HUES6 (cell line): Measurements from ENCODE around the gene ANK2.

Experiments used
- H3K27ac ChIP-seq: 2 replicates; pipeline ENCODE4 v1.7.0; 2013; ENCODE audit warnings: low read depth, mild to moderate bottlenecking, low read length, inconsistent platforms
- H3K27me3 ChIP-seq: 2 replicates; pipeline ENCODE4 v1.6.1; 2013; ENCODE audit warnings: low read length; ENCODE audit not compliant: control insufficient read depth, insufficient read depth
- H3K36me3 ChIP-seq: 2 replicates; pipeline ENCODE4 v1.6.1; 2013; ENCODE audit warnings: low read length; ENCODE audit not compliant: control insufficient read depth, insufficient read depth
- H3K4me1 ChIP-seq: 2 replicates; pipeline ENCODE4 v1.6.1; 2013; ENCODE audit warnings: low read length; ENCODE audit not compliant: control insufficient read depth, insufficient read depth
- H3K4me3 ChIP-seq: 2 replicates; pipeline ENCODE4 v1.5.1; 2013; ENCODE audit warnings: low read depth, low read length
- H3K9ac ChIP-seq: one replicate; pipeline ENCODE4 v1.6.1; 2013; ENCODE audit warnings: mild to moderate bottlenecking, low read length
- H3K9me3 ChIP-seq: 2 replicates; pipeline ENCODE4 v1.6.1; 2013; ENCODE audit warnings: low read depth, low read length; ENCODE audit not compliant: control insufficient read depth, insufficient read depth

ANK2 gene

GRCh38 chr4:113410686-113411085, 361.2 kb downstream of the ANK2 start:
- Histone ChIP-seq H3K4me3 (no peak overlapping the region), H3K4me1 (0 out of 2 replicates have a peak, but pooled peaks cover 4% of the 10 kb centered on the region), H3K27ac (no peak overlapping the region)

GRCh38 chr4:113411496-113411938, 362.1 kb downstream of the ANK2 start:
- 0 out of 2 replicates have a peak, but pooled peaks cover 3% of the 10 kb centered on the region for H3K4me1 ChIP-seq
- no peaks in the 10 kb centered on the region for H3K27me3 ChIP-seq
- no peak overlapping the region for H3K4me3 ChIP-seq
- H3K9ac ChIP-seq: no peak overlapping the region
- H3K27ac ChIP-seq: no peak overlapping the region
- no peaks in the 10 kb centered on the region for H3K9me3 ChIP-seq
- H3K36me3 ChIP-seq: no peaks in the 10 kb centered on the region

More at GRCh38 chr4:113410686-113411085, 361.2 kb downstream of the ANK2 start:
- Histone ChIP-seq H3K9ac (no peak overlapping the region), H3K36me3 (no peaks in the 10 kb centered on the region), H3K27me3 (no peaks in the 10 kb centered on the region), H3K9me3 (no peaks in the 10 kb centered on the region)

- Histone ChIP-seq H3K9me3 (peaks cover 10% of the 10 kb centered on the region), H3K9ac (no peak overlapping the region), H3K4me3 (no peak overlapping the region), H3K27ac (no peak overlapping the region), H3K27me3 (no peaks in the 10 kb centered on the region), H3K36me3 (no peaks in the 10 kb centered on the region), H3K4me1 (no peaks in the 10 kb centered on the region)
Measured at GRCh38 chr4:113419631-113420030, 370.2 kb downstream of the ANK2 start.

DNA sequence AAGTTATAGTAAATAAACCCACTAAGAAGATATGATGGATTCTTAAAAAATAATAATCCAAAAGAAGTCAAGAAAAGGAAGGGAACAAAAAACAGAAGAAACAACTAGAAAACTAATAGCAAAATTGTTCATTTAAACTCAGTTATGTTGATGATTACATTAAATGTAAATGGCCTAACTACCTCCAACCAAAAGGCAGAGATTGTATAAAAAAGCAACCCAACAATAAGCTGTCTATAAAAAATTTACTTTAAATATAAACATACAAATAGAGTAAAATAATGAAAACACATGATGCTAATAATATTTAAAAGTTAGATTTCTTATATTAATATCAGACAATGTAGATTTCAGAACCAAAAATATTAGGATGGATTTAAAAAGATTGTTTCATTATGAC, 371.5 kb downstream of the ANK2 start:
- Histone ChIP-seq H3K36me3 (no peaks in the 10 kb centered on the region), H3K9me3 (peaks cover 10% of the 10 kb centered on the region), H3K27me3 (no peaks in the 10 kb centered on the region), H3K4me3 (no peak overlapping the region), H3K4me1 (no peaks in the 10 kb centered on the region), H3K27ac (no peak overlapping the region), H3K9ac (no peak overlapping the region)

DNA sequence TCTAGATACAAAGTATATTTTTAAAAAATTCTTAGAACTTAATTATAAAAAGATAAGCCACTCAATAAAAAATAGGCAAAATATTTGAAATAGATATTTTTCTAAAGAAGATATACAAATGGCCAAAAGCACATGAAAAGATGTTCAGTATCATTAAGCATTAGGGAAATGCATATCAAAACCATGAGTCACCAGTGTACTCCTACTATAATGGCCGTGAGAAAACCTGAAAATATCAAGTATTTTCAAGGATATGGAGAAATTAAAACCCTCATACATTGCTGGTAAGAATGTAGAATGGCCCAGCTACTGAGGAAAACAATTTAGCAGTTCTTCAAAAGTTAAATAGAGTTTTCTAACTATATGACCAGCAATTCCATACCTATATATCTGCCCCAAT, 374.2 kb downstream of the ANK2 start:
- peaks cover 10% of the 10 kb centered on the region for H3K9me3 ChIP-seq
- no peak overlapping the region for H3K9ac ChIP-seq
- H3K36me3 ChIP-seq: no peaks in the 10 kb centered on the region
- H3K27me3 ChIP-seq: no peaks in the 10 kb centered on the region
- H3K27ac ChIP-seq: no peak overlapping the region
- H3K4me1 ChIP-seq: no peaks in the 10 kb centered on the region
- H3K4me3 ChIP-seq: no peak overlapping the region

- Histone ChIP-seq H3K9me3 (peaks cover 16% of the 10 kb centered on the region), H3K4me3 (no peak overlapping the region), H3K9ac (no peak overlapping the region), H3K27me3 (no peaks in the 10 kb centered on the region), H3K27ac (no peak overlapping the region), H3K4me1 (peaks cover 11% of the 10 kb centered on the region), H3K36me3 (no peaks in the 10 kb centered on the region)
Measured at GRCh38 chr4:113433116-113433515, 383.7 kb downstream of the ANK2 start.
